Measurements from ENCODE around the gene BEST2.

DNA sequence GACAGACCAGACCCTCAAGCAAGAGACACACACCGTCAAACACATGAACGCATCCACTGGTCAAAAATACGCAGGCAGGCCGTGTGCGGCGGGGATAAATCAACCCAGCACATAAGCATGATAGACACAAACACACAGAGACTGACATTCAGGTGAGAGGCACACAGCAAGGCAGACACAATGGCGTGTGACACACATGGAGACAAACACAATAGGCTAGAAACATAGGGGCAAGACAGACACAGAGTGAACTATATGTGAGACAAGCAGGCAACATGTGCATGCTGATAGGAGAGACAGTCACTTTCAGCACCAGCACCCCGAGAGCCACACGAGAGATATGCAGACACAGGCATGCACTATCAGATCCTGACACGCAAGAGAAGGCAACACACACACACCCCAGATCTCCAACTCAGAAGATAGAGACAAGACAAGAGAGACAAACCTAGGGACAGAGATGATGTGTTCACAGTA, 32.8 kb downstream of the BEST2 start:
- TF ChIP-seq, protein P1, sequence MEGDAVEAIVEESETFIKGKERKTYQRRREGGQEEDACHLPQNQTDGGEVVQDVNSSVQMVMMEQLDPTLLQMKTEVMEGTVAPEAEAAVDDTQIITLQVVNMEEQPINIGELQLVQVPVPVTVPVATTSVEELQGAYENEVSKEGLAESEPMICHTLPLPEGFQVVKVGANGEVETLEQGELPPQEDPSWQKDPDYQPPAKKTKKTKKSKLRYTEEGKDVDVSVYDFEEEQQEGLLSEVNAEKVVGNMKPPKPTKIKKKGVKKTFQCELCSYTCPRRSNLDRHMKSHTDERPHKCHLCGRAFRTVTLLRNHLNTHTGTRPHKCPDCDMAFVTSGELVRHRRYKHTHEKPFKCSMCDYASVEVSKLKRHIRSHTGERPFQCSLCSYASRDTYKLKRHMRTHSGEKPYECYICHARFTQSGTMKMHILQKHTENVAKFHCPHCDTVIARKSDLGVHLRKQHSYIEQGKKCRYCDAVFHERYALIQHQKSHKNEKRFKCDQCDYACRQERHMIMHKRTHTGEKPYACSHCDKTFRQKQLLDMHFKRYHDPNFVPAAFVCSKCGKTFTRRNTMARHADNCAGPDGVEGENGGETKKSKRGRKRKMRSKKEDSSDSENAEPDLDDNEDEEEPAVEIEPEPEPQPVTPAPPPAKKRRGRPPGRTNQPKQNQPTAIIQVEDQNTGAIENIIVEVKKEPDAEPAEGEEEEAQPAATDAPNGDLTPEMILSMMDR (conservative IDR thresholded peaks at IDR 0.05), result no peak
- TF ChIP-seq ZFX (IDR thresholded peaks at IDR 0.05), result no peak
